HepG2 (cell line): ENCODE data around the gene KDM4B. TPM values are rescaled to one million over a fixed set of nuclear protein-coding genes. Genes with fewer than 3 reads are reported as not detected.

Experiments
- ARID5B ChIP-seq: IDR thresholded peaks from 2 replicates; pipeline ENCODE4 v1.4.0; 2020; ENCODE audit warnings: mild to moderate bottlenecking, missing genetic modification reagents
- CENPX ChIP-seq: sonication (generic); formaldehyde crosslinking; IDR thresholded peaks from 2 replicates; pipeline ENCODE4 v1.9.0; 2021; ENCODE audit warnings: mild to moderate bottlenecking, missing genetic modification reagents, moderate library complexity
- CHD2 ChIP-seq: IDR thresholded peaks from 2 replicates; pipeline ENCODE4 v1.6.1; 2011; ENCODE audit warnings: low read depth, low read length, improper control_type of control experiment
- EP300 ChIP-seq, 3 experiments: sonication (generic) in 1 of 3; formaldehyde crosslinking in 1 of 3; IDR thresholded peaks; 2 replicates each; pipeline versions ENCODE4 v1.5.1 to v1.6.1; 2011 to 2020; ENCODE audit warnings: low read depth in 2 of 3, low read length in 2 of 3, borderline replicate concordance in 1 of 3, improper control_type of control experiment in 1 of 3, mild to moderate bottlenecking in 1 of 3, missing genetic modification reagents in 1 of 3, moderate library complexity in 1 of 3
- KDM2A ChIP-seq: sonication (generic); formaldehyde crosslinking; IDR thresholded peaks from 2 replicates; pipeline ENCODE4 v1.4.0; 2020; ENCODE audit warnings: low read depth, missing genetic modification reagents, borderline replicate concordance
- KLF9 ChIP-seq: IDR thresholded peaks from 2 replicates; pipeline ENCODE4 v1.6.1; 2016; ENCODE audit warnings: low read depth
- PAXIP1 ChIP-seq: sonication (generic); formaldehyde crosslinking; conservative IDR thresholded peaks from 2 replicates; pipeline ENCODE4 v1.4.0; 2020; ENCODE audit warnings: mild to moderate bottlenecking, missing genetic modification reagents, moderate library complexity
- POLR2G ChIP-seq: fragments of 200-400 bp; formaldehyde crosslinking; IDR thresholded peaks from 2 replicates; pipeline ENCODE4 v1.6.1; 2018; ENCODE audit warnings: mild to moderate bottlenecking, low read depth, low read length, moderate library complexity
- SATB2 ChIP-seq: sonication (generic); formaldehyde crosslinking; IDR thresholded peaks from 2 replicates; pipeline ENCODE4 v1.5.0; 2020; ENCODE audit warnings: missing genetic modification reagents
- SRY ChIP-seq: sonication (generic); formaldehyde crosslinking; IDR thresholded peaks from 2 replicates; pipeline ENCODE4 v1.8.0; 2022; ENCODE audit warnings: mild to moderate bottlenecking, missing genetic modification reagents
- ZBTB14 ChIP-seq: sonication (generic); formaldehyde crosslinking; IDR thresholded peaks from 2 replicates; pipeline ENCODE4 v1.4.0; 2020; ENCODE audit warnings: missing genetic modification reagents
- ZMAT3 ChIP-seq: sonication (generic); formaldehyde crosslinking; conservative IDR thresholded peaks from 2 replicates; pipeline ENCODE4 v1.7.0; 2021; ENCODE audit warnings: missing genetic modification reagents
- ZNF253 ChIP-seq: sonication (generic); formaldehyde crosslinking; IDR thresholded peaks from 2 replicates; pipeline ENCODE4 v1.8.0; 2022; ENCODE audit warnings: mild to moderate bottlenecking, missing genetic modification reagents, borderline replicate concordance
- ZNF30 ChIP-seq: sonication (generic); formaldehyde crosslinking; IDR thresholded peaks from 2 replicates; pipeline ENCODE4 v1.5.0; 2020; ENCODE audit warnings: mild to moderate bottlenecking, missing genetic modification reagents
- ZNF343 ChIP-seq: sonication (generic); formaldehyde crosslinking; IDR thresholded peaks from 2 replicates; pipeline ENCODE4 v1.4.0; 2020; ENCODE audit warnings: mild to moderate bottlenecking, missing genetic modification reagents
- ZNF577 ChIP-seq: sonication (generic); formaldehyde crosslinking; IDR thresholded peaks from 2 replicates; pipeline ENCODE4 v1.4.0; 2020; ENCODE audit warnings: mild to moderate bottlenecking, low read depth, missing genetic modification reagents, borderline replicate concordance
- ZNF652 ChIP-seq: IDR thresholded peaks from 2 replicates; pipeline ENCODE4 v1.6.1; 2016; ENCODE audit warnings: low read depth, borderline replicate concordance
- ZNF766 ChIP-seq: sonication (generic); formaldehyde crosslinking; IDR thresholded peaks from 2 replicates; pipeline ENCODE4 v1.5.0; 2020; ENCODE audit warnings: missing genetic modification reagents, borderline replicate concordance
- ZSCAN12 ChIP-seq: sonication (generic); formaldehyde crosslinking; IDR thresholded peaks from 2 replicates; pipeline ENCODE4 v1.9.0; 2021; ENCODE audit warnings: mild to moderate bottlenecking, missing genetic modification reagents
- polyA plus RNA-seq, 8 experiments: library from polyadenylated mRNA; depleted of rRNA in 3 of 8; stranded (reverse) in 7 of 8; unstranded in 1 of 8; fragments of >200 nt; fragmentation: Illumina TruSeq in 4 of 8; extraction: Trizol in 4 of 8; gene quantifications; 2 replicates each; pipeline versions ENCODE4 v1.2.1 to v1.2.3, GENCODE V29; 2011 to 2016; ENCODE audit warnings: low read depth in 4 of 8, missing spikeins in 1 of 8, mixed read lengths in 1 of 8; ENCODE audit not compliant: insufficient read depth in 1 of 8
- total RNA-seq, 5 experiments: library from RNA; depleted of rRNA; stranded (reverse); fragments of >200 nt; fragmentation: Illumina TruSeq; extraction: Trizol; gene quantifications; 2 replicates each; pipeline ENCODE4 v1.2.3, GENCODE V29; 2016; ENCODE audit warnings: low read depth in 1 of 5

The KDM4B gene
- total and polyA plus RNA-seq, 2 of the 13 experiments (the other 11 are each of a cell fraction or from before 2014, with no cell fraction given): 4.9 to 14.6 TPM

GRCh38 chr19:4976401-4977298 lies 7.7 kb downstream of the KDM4B start (continued):
- TF ChIP-seq ZBTB14 (CRISPR knock-in tag): no peak
- TF ChIP-seq KLF9: no peak
- no peak for TF ChIP-seq ZNF766
- no peak for TF ChIP-seq ZSCAN12
- TF ChIP-seq ZNF30: no peak
- no peak for TF ChIP-seq ZNF652 (CRISPR knock-in tag)
- no peak for TF ChIP-seq ZMAT3 (CRISPR knock-in tag)
- TF ChIP-seq SATB2 (CRISPR knock-in tag): no peak
- no peak for TF ChIP-seq KDM2A (CRISPR knock-in tag)
- TF ChIP-seq EP300 (IDR thresholded peaks at IDR 0.05; ENCODE audit: low read depth in 2 of 2, low read length in 2 of 2): 0 out of 4 replicates have a peak, but pooled peaks of 1 of the 2 experiments have one; percentile 13
- no peak for TF ChIP-seq EP300 (CRISPR knock-in tag; IDR thresholded peaks at IDR 0.05; ENCODE audit: borderline replicate concordance)
- TF ChIP-seq PAXIP1 (CRISPR knock-in tag): no peak
- peak; percentile 40 for TF ChIP-seq ARID5B (CRISPR knock-in tag)
- no peak for TF ChIP-seq CENPX (CRISPR knock-in tag)
- TF ChIP-seq POLR2G: no peak
- no peak for TF ChIP-seq ZNF253
- TF ChIP-seq CHD2: no peak
- TF ChIP-seq SRY: no peak
- no peak for TF ChIP-seq ZNF577 (CRISPR knock-in tag)
- TF ChIP-seq ZNF343 (CRISPR knock-in tag): no peak
